Activated naive CD8-positive, alpha-beta T cell treated with anti-CD3 and anti-CD28 coated beads for 36 hours (primary cell): ENCODE measurements around the gene PEPD. TPM values are rescaled to one million over a fixed set of nuclear protein-coding genes. Genes with fewer than 3 reads are reported as not detected.

Experiments
- DNase-seq: peaks from one replicate; pipeline ENCODE4 v3.0.0; 2021
- H3K27ac Mint-ChIP-seq: one replicate; pipeline ENCODE4 v1.8.0; 2022; ENCODE audit warnings: mild to moderate bottlenecking, moderate library complexity, mixed read lengths
- H3K27me3 Mint-ChIP-seq: one replicate; pipeline ENCODE4 v1.8.0; 2022; ENCODE audit warnings: mild to moderate bottlenecking, mixed read lengths
- H3K36me3 Mint-ChIP-seq: one replicate; pipeline ENCODE4 v1.8.0; 2021; ENCODE audit warnings: mild to moderate bottlenecking, mixed read lengths
- H3K4me1 Mint-ChIP-seq: one replicate; pipeline ENCODE4 v1.8.0; 2021; ENCODE audit warnings: mixed read lengths
- H3K4me3 Mint-ChIP-seq: one replicate; pipeline ENCODE4 v1.8.0; 2022; ENCODE audit warnings: mild to moderate bottlenecking, moderate library complexity, mixed read lengths
- H3K9me3 Mint-ChIP-seq: one replicate; pipeline ENCODE4 v1.8.0; 2022; ENCODE audit warnings: mixed read lengths
- total RNA-seq, 2 experiments: library from RNA; stranded (reverse); gene quantifications; one replicate each; pipeline ENCODE4 v1.2.3, GENCODE V29; 2021

PEPD gene
- total RNA-seq, 2 experiments from 2014 or later, result 36.3 to 39.4 TPM

DNA sequence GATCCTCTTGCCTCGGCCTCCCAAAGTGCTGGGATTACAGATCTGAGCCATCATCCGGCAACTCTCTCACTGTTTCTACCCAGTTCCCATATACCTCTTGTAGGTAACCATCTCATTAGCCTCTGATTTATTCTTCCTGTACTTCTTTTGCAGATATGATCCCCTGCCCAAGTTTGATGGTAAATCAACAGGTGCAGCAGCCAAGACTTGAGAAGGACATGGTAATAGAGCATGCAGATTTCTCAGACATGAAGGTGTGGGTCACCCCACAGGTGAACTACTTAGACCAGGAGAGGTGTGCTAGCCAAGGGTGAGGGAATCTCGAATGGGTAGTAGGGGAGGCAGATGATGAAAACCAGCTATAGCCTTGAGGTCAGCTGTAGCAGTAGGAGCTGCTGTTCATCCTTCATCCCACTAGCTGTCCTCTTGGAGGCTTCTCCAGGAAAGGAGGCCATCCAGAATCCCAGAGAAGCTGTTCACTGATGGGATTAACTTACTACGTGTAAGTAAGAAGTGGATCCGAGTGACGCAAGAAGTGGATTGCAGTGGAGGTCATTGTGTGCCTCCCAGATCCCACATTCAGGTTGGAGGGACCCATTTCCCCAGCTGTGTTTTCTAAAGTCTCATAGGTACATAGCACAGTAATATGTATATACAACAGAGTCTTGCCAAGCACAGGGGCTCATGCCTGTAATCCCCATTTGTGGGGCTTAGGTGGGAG lies 158.9 kb downstream of the PEPD start:
- no peaks in the 10 kb centered on the region for H3K4me1 Mint-ChIP-seq
- no peaks in the 10 kb centered on the region for H3K9me3 Mint-ChIP-seq
- no peak overlapping the region for H3K27ac Mint-ChIP-seq
- peaks cover 6% of the 10 kb centered on the region for H3K27me3 Mint-ChIP-seq
- no peak overlapping the region for H3K4me3 Mint-ChIP-seq
- H3K36me3 Mint-ChIP-seq, result no peaks in the 10 kb centered on the region
- no peak for DNase-seq

GRCh38 chr19:33359581-33359980 lies 162.0 kb downstream of the PEPD start:
- no peak for DNase-seq
- no peak overlapping the region for H3K4me3 Mint-ChIP-seq
- H3K36me3 Mint-ChIP-seq, result no peaks in the 10 kb centered on the region
- peaks cover 12% of the 10 kb centered on the region for H3K27me3 Mint-ChIP-seq
- H3K27ac Mint-ChIP-seq, result no peak overlapping the region
- H3K4me1 Mint-ChIP-seq, result no peaks in the 10 kb centered on the region
- H3K9me3 Mint-ChIP-seq, result peaks cover 10% of the 10 kb centered on the region

DNA sequence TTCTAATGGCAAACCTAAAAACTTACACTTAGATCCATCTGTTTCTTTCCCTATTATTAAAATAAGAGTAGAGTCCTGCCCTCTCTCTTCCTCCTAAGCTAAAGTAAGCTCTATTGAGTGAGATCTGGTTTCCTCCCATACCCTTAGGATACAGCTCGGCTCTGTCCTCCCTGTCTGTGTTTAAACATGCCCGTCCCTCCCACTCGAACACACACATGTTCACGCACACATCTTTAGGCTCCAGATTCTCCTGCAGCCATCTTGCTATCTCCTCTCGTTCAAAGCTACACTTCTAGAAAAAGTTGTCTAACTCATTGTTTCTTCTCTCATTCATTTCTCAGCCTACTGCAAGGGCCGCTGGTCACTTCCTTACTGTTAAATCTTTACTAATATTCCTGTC lies 163.2 kb downstream of the PEPD start:
- Mint-ChIP-seq H3K36me3 (no peaks in the 10 kb centered on the region), H3K4me1 (no peaks in the 10 kb centered on the region), H3K9me3 (peaks cover 10% of the 10 kb centered on the region), H3K4me3 (no peak overlapping the region), H3K27ac (no peak overlapping the region), H3K27me3 (peaks cover 12% of the 10 kb centered on the region)
- DNase-seq, result no peak

GRCh38 chr19:33357556-33357955 lies 164.0 kb downstream of the PEPD start:
- Mint-ChIP-seq H3K4me3 (no peak overlapping the region), H3K36me3 (no peaks in the 10 kb centered on the region), H3K4me1 (no peaks in the 10 kb centered on the region), H3K27me3 (peaks cover 12% of the 10 kb centered on the region), H3K27ac (no peak overlapping the region), H3K9me3 (peaks cover 10% of the 10 kb centered on the region)
- DNase-seq, result no peak

DNA sequence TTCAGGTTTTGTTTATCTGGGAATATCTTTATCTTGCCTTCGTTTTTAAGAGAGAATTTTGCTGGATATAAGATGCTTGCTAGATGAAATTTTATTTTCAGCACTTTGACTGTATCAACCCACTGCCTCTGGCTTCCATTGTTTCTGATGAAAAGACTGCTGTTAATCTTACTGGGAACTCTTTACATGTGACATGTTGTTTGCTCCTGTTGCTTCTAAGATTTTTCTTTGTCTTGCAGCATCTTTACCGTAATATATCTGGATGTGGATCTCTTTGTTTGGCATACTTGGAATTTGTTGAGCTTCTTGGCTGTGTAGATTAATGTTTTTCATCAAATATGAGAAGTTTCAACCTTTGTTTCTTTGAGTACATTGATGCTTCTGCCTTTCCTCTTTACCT lies 166.1 kb downstream of the PEPD start:
- no peak overlapping the region for H3K4me3 Mint-ChIP-seq
- DNase-seq, result no peak
- no peaks in the 10 kb centered on the region for H3K4me1 Mint-ChIP-seq
- H3K9me3 Mint-ChIP-seq, result peaks cover 10% of the 10 kb centered on the region
- H3K36me3 Mint-ChIP-seq, result no peaks in the 10 kb centered on the region
- H3K27ac Mint-ChIP-seq, result no peak overlapping the region
- peaks cover 12% of the 10 kb centered on the region for H3K27me3 Mint-ChIP-seq

DNA sequence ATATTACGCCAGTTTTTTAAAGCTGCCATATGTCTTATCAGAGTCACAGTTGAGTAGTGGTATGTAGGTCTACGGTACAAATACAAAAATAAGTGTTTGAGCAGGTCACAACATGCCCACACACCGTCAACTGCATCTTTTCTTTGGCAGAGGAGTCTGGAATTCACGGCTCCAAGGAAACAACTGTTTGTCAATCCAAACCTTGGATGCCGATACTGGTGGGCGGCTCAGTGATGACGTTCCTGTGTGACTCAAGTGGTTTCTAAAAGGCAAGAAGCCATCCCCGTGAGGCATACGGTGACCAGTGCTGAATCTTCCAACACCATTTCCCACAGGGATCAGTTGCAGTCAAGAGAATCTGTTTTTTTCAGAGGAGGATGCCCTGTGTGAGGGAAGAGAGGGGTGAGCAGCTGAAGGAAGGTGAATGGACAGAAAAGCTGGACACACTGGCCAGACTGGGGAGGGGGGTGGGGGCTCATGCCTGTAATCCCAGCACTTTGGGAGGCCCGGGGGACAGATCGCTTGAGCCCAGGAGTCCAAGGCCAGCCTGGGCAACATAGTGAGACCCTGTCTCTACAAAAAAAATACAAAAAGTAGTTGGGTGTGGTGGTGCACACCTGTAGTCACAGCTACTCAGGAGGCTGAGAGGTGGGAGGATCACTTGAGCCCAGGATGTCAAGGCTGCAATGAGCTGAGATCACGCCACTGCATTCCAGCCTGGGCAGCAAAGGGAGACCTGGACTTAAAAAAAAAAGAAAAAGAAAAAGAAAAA lies 170.9 kb downstream of the PEPD start:
- Mint-ChIP-seq H3K9me3 (peaks cover 5% of the 10 kb centered on the region), H3K4me1 (no peaks in the 10 kb centered on the region), H3K4me3 (no peak overlapping the region), H3K27ac (no peak overlapping the region), H3K36me3 (no peaks in the 10 kb centered on the region), H3K27me3 (peaks cover 19% of the 10 kb centered on the region)
- DNase-seq, result no peak

DNA sequence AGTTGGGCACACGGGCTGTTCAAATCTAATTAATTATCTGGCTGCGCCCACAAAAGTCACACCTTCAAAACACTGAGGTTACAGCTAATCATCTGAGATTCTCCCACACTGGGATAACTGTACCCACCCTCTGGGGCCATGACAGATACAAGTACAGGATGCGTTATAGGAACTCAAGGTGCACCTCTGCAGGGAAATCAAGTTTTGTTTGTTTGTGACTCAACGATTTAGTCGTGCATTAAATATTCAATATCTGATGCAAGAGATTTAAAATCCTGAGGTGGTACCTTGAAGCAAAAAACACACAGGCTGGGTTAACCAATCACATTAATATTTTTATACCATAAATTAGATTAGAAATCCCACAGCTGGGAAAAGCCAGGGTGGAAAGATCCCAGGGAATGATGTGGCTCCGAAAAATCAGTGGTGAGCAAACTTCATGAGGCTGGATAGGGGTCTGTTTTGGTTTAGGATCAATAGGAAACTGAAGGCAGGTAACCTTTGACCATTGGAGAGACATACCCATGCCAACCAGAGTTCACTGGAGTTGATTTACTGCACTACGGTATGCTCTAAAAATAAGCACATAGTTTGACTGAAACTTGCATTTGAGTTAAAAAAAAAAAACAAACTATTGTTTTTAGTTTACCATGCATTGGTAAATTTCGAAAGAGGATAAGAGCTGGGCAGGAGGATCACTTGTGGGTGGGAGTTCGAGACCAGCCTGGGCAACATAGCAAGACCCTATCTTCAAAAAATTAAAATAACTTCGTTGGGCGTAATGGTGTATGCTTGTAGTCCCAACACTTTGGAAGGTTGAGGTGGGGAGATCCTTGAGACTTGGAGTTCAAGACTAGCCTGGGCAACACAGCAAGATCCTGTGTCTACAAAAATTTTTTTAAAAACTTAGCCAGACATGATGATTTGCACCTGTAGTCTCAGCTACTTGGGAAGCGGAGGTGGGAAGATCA lies 172.0 kb downstream of the PEPD start:
- Mint-ChIP-seq H3K4me1 (no peaks in the 10 kb centered on the region), H3K27me3 (peaks cover 21% of the 10 kb centered on the region), H3K4me3 (no peak overlapping the region), H3K9me3 (no peaks in the 10 kb centered on the region), H3K27ac (no peak overlapping the region), H3K36me3 (no peaks in the 10 kb centered on the region)
- DNase-seq, result no peak

DNA sequence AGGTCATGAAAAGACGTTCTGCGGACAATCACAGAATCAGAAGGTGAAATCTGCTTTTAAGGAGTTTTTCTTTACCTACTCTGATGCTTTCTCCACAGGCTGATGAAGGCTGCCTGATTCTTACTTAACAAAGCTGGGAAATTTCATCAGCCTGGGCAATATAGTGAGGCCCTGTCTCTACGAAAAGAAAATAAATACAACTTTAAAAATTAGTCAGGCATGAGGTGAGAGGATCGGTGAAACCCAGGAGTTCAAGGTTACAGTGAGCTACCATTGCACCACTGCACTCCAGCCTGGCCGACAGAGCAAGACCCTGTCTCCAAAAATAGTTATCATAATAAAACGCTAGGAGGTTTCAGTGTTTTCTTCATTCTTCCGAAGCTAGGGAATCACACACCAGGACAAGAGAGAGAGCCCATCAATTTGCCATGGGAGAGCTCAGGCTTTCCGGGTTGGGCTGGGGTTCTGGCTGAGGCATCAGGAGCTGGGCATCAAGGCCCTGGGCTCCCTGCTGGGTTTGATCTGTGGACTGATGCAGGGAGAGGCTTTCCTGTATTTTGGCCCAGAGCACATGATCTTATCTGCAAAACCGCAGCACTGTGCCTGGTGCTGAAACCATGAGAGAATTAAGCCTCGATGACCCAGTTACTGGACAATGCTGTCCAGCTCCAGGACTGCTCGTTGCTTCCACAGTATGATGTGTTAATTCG lies 173.1 kb downstream of the PEPD start:
- H3K36me3 Mint-ChIP-seq, result no peaks in the 10 kb centered on the region
- no peak overlapping the region for H3K27ac Mint-ChIP-seq
- H3K9me3 Mint-ChIP-seq, result no peaks in the 10 kb centered on the region
- no peak for DNase-seq
- peaks cover 29% of the 10 kb centered on the region for H3K27me3 Mint-ChIP-seq
- H3K4me1 Mint-ChIP-seq, result no peaks in the 10 kb centered on the region
- H3K4me3 Mint-ChIP-seq, result no peak overlapping the region

DNA sequence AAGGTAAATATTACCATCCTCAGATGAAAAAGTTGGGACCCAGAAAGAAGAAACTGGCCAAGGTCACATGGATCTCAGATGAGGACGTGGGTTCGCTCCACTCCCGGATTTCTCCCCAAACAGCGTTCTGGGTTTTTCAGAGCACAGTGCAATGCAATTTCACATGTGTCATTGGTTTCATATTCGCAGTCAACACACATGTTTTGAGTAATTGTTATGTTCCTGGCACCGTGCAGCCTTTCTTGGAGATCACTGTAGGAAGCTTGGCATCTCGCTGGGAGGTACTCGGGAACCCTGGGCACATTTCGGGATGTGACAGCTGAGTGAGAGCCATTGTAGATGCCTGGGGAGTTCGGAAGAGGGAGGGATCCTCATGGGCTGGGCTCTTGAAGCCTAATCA lies 174.3 kb downstream of the PEPD start:
- Mint-ChIP-seq H3K4me1 (no peaks in the 10 kb centered on the region), H3K27me3 (peaks cover 29% of the 10 kb centered on the region), H3K36me3 (no peaks in the 10 kb centered on the region), H3K4me3 (no peak overlapping the region), H3K9me3 (no peaks in the 10 kb centered on the region), H3K27ac (no peak overlapping the region)
- DNase-seq, result no peak

- H3K9me3 Mint-ChIP-seq, result no peaks in the 10 kb centered on the region
- H3K27me3 Mint-ChIP-seq, result peaks cover 35% of the 10 kb centered on the region
- H3K36me3 Mint-ChIP-seq, result no peaks in the 10 kb centered on the region
- H3K4me1 Mint-ChIP-seq, result no peaks in the 10 kb centered on the region
- H3K27ac Mint-ChIP-seq, result no peak overlapping the region
- H3K4me3 Mint-ChIP-seq, result no peak overlapping the region
- no peak for DNase-seq
Measured at GRCh38 chr19:33346665-33347064, 174.9 kb downstream of the PEPD start.

DNA sequence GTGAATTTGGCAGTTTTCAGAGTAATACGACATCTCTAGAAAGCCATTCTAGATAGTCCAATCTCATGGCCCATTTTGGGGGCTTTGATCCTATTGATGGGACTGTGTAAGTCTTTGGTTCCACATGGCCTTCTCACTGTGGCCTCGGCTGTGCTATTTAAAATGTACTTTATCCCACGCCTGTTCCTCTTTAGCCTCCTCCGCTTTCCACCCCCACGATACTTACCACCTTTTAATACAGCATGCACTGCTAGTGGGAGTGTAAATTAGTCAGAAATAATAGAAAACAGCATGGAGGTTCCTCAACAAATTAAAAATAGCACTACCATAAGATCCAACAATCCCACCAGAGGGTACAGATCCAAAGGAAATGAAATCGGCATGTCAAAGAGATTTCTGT lies 176.4 kb downstream of the PEPD start:
- Mint-ChIP-seq H3K27ac (no peak overlapping the region), H3K4me1 (no peaks in the 10 kb centered on the region), H3K4me3 (no peak overlapping the region), H3K36me3 (no peaks in the 10 kb centered on the region), H3K27me3 (peaks cover 45% of the 10 kb centered on the region), H3K9me3 (no peaks in the 10 kb centered on the region)
- DNase-seq, result no peak

DNA sequence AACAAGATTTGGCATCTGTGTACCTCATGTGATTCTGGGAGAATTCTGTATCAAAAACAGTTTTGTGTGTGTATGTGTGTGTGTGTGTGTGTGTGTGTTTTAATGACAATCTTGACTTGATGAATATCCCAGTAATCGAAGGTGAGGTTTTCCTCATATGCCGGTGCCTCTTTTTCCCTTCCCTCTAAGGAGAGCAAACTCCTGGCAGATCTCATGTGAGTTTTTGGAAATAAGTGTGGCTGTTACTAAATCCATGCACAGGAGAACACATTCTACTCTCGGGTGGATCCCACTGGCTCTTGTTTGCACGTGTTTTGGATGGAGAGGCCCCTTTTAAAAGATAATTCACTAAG lies 177.0 kb downstream of the PEPD start:
- H3K4me3 Mint-ChIP-seq, result no peak overlapping the region
- no peak for DNase-seq
- peaks cover 45% of the 10 kb centered on the region for H3K27me3 Mint-ChIP-seq
- H3K9me3 Mint-ChIP-seq, result no peaks in the 10 kb centered on the region
- H3K36me3 Mint-ChIP-seq, result no peaks in the 10 kb centered on the region
- H3K27ac Mint-ChIP-seq, result no peak overlapping the region
- H3K4me1 Mint-ChIP-seq, result no peaks in the 10 kb centered on the region

DNA sequence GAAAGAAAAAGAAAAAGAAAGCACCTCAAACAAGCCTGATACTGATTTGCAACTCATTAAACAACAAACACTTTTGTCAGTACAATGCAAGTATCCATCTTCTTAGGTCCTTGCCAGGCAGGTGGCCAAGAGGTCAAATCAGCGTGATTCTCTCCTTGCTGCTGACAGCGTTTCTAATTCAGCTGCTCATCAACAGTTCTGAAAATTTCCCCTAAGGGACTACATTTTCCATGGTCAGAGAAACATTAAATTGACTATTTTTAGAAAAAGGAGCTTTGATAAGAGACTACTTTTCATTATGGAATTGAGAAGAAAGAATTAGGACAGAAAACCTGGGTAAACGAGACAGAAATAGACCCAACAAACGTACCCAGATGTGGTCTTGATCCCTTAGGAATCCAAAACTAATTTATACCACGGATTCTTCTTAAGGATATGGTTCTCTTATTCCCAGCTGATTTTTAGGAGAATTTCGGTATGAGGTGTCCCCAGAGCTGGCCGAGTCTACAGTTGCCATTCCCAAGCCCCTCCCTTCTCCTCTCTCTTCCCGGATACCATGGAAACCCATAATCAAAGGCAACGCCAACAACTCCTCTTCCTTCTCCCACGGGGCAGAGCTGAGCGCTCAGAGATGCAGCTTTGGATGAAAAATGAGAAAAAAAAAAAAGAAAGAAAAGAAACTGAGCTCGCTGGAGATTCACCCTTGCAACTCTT lies 177.6 kb downstream of the PEPD start:
- DNase-seq, result no peak
- Mint-ChIP-seq H3K27me3 (peaks cover 45% of the 10 kb centered on the region), H3K36me3 (no peaks in the 10 kb centered on the region), H3K4me1 (no peaks in the 10 kb centered on the region), H3K4me3 (no peak overlapping the region), H3K9me3 (no peaks in the 10 kb centered on the region), H3K27ac (no peak overlapping the region)

DNA sequence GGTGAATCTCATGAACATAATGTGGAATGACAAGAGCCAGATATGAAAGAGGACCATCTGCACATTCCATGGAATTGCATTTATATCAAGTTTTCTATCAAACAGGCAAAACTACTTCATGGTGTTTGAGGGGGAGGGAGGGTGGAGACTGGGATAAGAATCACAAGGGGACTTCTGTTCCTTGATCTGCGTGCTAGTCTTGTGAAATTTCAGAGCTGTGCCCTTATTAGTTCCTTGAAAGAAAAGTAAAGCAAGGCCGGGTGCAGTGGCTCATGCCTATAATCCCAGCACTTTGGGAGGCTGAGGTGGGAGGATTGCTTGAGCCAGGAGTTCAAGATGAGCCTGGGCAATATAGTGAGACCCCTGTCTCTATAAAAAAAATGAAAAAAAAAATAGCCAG lies 178.3 kb downstream of the PEPD start:
- peaks cover 44% of the 10 kb centered on the region for H3K27me3 Mint-ChIP-seq
- H3K36me3 Mint-ChIP-seq, result no peaks in the 10 kb centered on the region
- no peak overlapping the region for H3K4me3 Mint-ChIP-seq
- H3K9me3 Mint-ChIP-seq, result no peaks in the 10 kb centered on the region
- H3K4me1 Mint-ChIP-seq, result no peaks in the 10 kb centered on the region
- DNase-seq, result no peak
- no peak overlapping the region for H3K27ac Mint-ChIP-seq
